Muscle of leg (tissue), 11 donors: ENCODE measurements around the gene SNX19. TPM values are rescaled to one million over a fixed set of nuclear protein-coding genes. Genes with fewer than 3 reads are reported as not detected.
A peak's percentile ranks its signal among the peaks of the same experiment; 100 is the strongest.
"Not testable (repeated sequence)": the region's sequence is repeated elsewhere in the genome, so short reads cannot be mapped to it uniquely, and the experiment has no call there.

Experiments used
- DNase-seq: peaks from one replicate; pipeline ENCODE4 v3.0.0; 2013
- H3K27ac ChIP-seq: one replicate; pipeline ENCODE4 v1.5.1; 2013; ENCODE audit warnings: mild to moderate bottlenecking, low read length, control low read depth
- H3K27me3 ChIP-seq: one replicate; pipeline ENCODE4 v1.6.1; 2013; ENCODE audit warnings: low read length; ENCODE audit not compliant: control insufficient read depth, insufficient read depth
- H3K36me3 ChIP-seq: one replicate; pipeline ENCODE4 v1.6.1; 2013; ENCODE audit warnings: low read length; ENCODE audit not compliant: control insufficient read depth, insufficient read depth
- H3K4me1 ChIP-seq: one replicate; pipeline ENCODE4 v1.6.1; 2013; ENCODE audit warnings: low read length; ENCODE audit not compliant: control insufficient read depth, insufficient read depth
- H3K4me3 ChIP-seq: one replicate; pipeline ENCODE4 v1.5.1; 2013; ENCODE audit warnings: low read length, control low read depth
- H3K9me3 ChIP-seq: replicated peaks from 2 replicates; pipeline ENCODE4 v1.6.1; 2013; ENCODE audit warnings: low read depth, low read length; ENCODE audit not compliant: control insufficient read depth
- WGBS: methylation state at CpG from one replicate; pipeline ENCODE4 v1.1.5; 2013; ENCODE audit warnings: missing lambda C conversion rate; ENCODE audit not compliant: insufficient coverage; 5-methylcytosine and 5-hydroxymethylcytosine counted together
- polyA plus RNA-seq, 8 donors: library from polyadenylated mRNA; unstranded; fragments of 120-200 nt; gene quantifications; one replicate each; pipeline versions ENCODE4 v1.2.1 to v1.2.3, GENCODE V29; 2013; ENCODE audit warnings: inconsistent platforms in 1 of 8, low replicate concordance in 1 of 8; ENCODE audit not compliant: insufficient read length in 8 of 8, insufficient read depth in 1 of 8
- total RNA-seq: library from RNA; stranded (reverse); fragments of 120-200 nt; gene quantifications from one replicate; pipeline ENCODE4 v1.2.4, GENCODE V29; 2013

The SNX19 gene
- total and polyA plus RNA-seq, 9 donors, result 23.0 to 37.9 (median 28.2) TPM

GRCh38 chr11:130924750-130925149 is 8.5 kb upstream of the SNX19 start:
- peaks cover 5% of the 10 kb centered on the region for H3K27me3 ChIP-seq
- H3K27ac ChIP-seq, result no peak overlapping the region
- no peaks in the 10 kb centered on the region for H3K36me3 ChIP-seq
- H3K4me3 ChIP-seq, result no peak overlapping the region
- no peak for DNase-seq
- no peaks in the 10 kb centered on the region for H3K9me3 ChIP-seq
- no peaks in the 10 kb centered on the region for H3K4me1 ChIP-seq
- 10% methylated on average over 1 of the region's 3 CpGs for WGBS

- H3K27me3 ChIP-seq, H3K4me3 ChIP-seq, H3K36me3 ChIP-seq, H3K9me3 ChIP-seq, H3K27ac ChIP-seq, H3K4me1 ChIP-seq, DNase-seq: not testable (repeated sequence)
- 39% methylated on average over 3 of the region's 5 CpGs for WGBS
Observed at GRCh38 chr11:130920612-130921011, 4.3 kb upstream of the SNX19 start.

- H3K4me1 ChIP-seq, result peaks cover 20% of the 10 kb centered on the region
- H3K9me3 ChIP-seq, result no peaks in the 10 kb centered on the region
- H3K27ac ChIP-seq, result no peak overlapping the region
- H3K36me3 ChIP-seq, result peaks cover 19% of the 10 kb centered on the region
- 90% methylated on average over 5 of the region's 6 CpGs for WGBS
- no peak overlapping the region for H3K4me3 ChIP-seq
- H3K27me3 ChIP-seq, result peaks cover 5% of the 10 kb centered on the region
- no peak for DNase-seq
Observed at GRCh38 chr11:130918081-130918480, 1.8 kb upstream of the SNX19 start.

- no peak for DNase-seq
- Histone ChIP-seq H3K4me3 (peak overlapping the region; percentile 96), H3K9me3 (no peaks in the 10 kb centered on the region), H3K4me1 (peaks cover 25% of the 10 kb centered on the region), H3K36me3 (peaks cover 24% of the 10 kb centered on the region), H3K27ac (peak overlapping the region; percentile 13), H3K27me3 (peaks cover 5% of the 10 kb centered on the region)
- 79% methylated on average over 5 of the region's 8 CpGs for WGBS
Observed at GRCh38 chr11:130916910-130917309, 631 bp upstream of the SNX19 start.

- peaks cover 5% of the 10 kb centered on the region for H3K27me3 ChIP-seq
- H3K9me3 ChIP-seq, result no peaks in the 10 kb centered on the region
- H3K27ac ChIP-seq, result peak overlapping the region; percentile 45
- 41% methylated on average over 20 of the region's 21 CpGs for WGBS
- peaks cover 28% of the 10 kb centered on the region for H3K36me3 ChIP-seq
- DNase-seq, result no peak
- H3K4me1 ChIP-seq, result peaks cover 25% of the 10 kb centered on the region
- peak overlapping the region; percentile 96 for H3K4me3 ChIP-seq
Observed at GRCh38 chr11:130915603-130916237, 559 bp downstream of the SNX19 start.

- H3K4me1 ChIP-seq, result peaks cover 29% of the 10 kb centered on the region
- no peak overlapping the region for H3K4me3 ChIP-seq
- no peak for DNase-seq
- peaks cover 39% of the 10 kb centered on the region for H3K36me3 ChIP-seq
- no peak overlapping the region for H3K27ac ChIP-seq
- H3K9me3 ChIP-seq, result no peaks in the 10 kb centered on the region
- WGBS, result no CpG with 5 or more reads among the region's 2 CpGs
- no peaks in the 10 kb centered on the region for H3K27me3 ChIP-seq
Observed at GRCh38 chr11:130913268-130913667, 3.0 kb downstream of the SNX19 start.

GRCh38 chr11:130912552-130912951 is 3.7 kb downstream of the SNX19 start:
- no peaks in the 10 kb centered on the region for H3K27me3 ChIP-seq
- no peak for DNase-seq
- H3K4me1 ChIP-seq, result peaks cover 29% of the 10 kb centered on the region
- H3K27ac ChIP-seq, result no peak overlapping the region
- H3K36me3 ChIP-seq, result peaks cover 46% of the 10 kb centered on the region
- no peak overlapping the region for H3K4me3 ChIP-seq
- H3K9me3 ChIP-seq, result no peaks in the 10 kb centered on the region
- 92% methylated on average over 3 of the region's 6 CpGs for WGBS

GRCh38 chr11:130911306-130911705 is 5.0 kb downstream of the SNX19 start:
- H3K4me1 ChIP-seq, result peaks cover 24% of the 10 kb centered on the region
- no peak for DNase-seq
- peaks cover 55% of the 10 kb centered on the region for H3K36me3 ChIP-seq
- no peak overlapping the region for H3K4me3 ChIP-seq
- no peak overlapping the region for H3K27ac ChIP-seq
- 94% methylated on average over 6 of the region's 11 CpGs for WGBS
- no peaks in the 10 kb centered on the region for H3K9me3 ChIP-seq
- H3K27me3 ChIP-seq, result no peaks in the 10 kb centered on the region

- Histone ChIP-seq H3K9me3 (no peaks in the 10 kb centered on the region), H3K4me1 (peaks cover 12% of the 10 kb centered on the region), H3K27me3 (no peaks in the 10 kb centered on the region), H3K4me3 (no peak overlapping the region), H3K27ac (no peak overlapping the region), H3K36me3 (peaks cover 64% of the 10 kb centered on the region)
- 84% methylated on average over 1 of the region's 1 CpG for whole genome bisulfite sequencing
- DNase-seq, result no peak
Observed at GRCh38 chr11:130909650-130910049, 6.6 kb downstream of the SNX19 start.

GRCh38 chr11:130908770-130909625 is 7.3 kb downstream of the SNX19 start:
- peaks cover 65% of the 10 kb centered on the region for H3K36me3 ChIP-seq
- WGBS, result 100% methylated on average over 2 of the region's 4 CpGs
- H3K4me3 ChIP-seq, result no peak overlapping the region
- no peak for DNase-seq
- peaks cover 9% of the 10 kb centered on the region for H3K4me1 ChIP-seq
- H3K9me3 ChIP-seq, result no peaks in the 10 kb centered on the region
- H3K27me3 ChIP-seq, result no peaks in the 10 kb centered on the region
- H3K27ac ChIP-seq, result no peak overlapping the region
